ENCODE measurements around the gene DCC. TPM values are rescaled to one million over a fixed set of nuclear protein-coding genes. Genes with fewer than 3 reads are reported as not detected.

The DCC gene
- total RNA-seq, 1 experiment from 2014 or later: not detected

GRCh38 chr18:52523566-52523965 is 183.6 kb downstream of the DCC start:
- ATAC-seq: no peak
- no peaks in the 10 kb centered on the region for H3K9me2 ChIP-seq (ENCODE audit: insufficient read depth)

More at GRCh38 chr18:52523566-52523965, 183.6 kb downstream of the DCC start:
- Histone ChIP-seq H3K27ac (ENCODE audit: low read depth, low read length) (no peak overlapping the region), H3K27me3 (ENCODE audit: insufficient read depth, low read length) (no peaks in the 10 kb centered on the region), H3K4me3 (replicated peaks in 1 of 2; ENCODE audit: low read depth in 1 of 2, low read length in 2 of 2) (no peak overlapping the region), H3K9ac (ENCODE audit: low read length) (no peak overlapping the region), H2AFZ (ENCODE audit: low read depth, low read length, poor library complexity, severe bottlenecking) (no peak overlapping the region), H3K4me1 (ENCODE audit: control insufficient read depth in 1 of 2, insufficient read depth in 2 of 2, low read length in 2 of 2) (no peaks in the 10 kb centered on the region), H3K4me2 (ENCODE audit: low read length) (no peak overlapping the region), H3K9me3 (ENCODE audit: control insufficient read depth in 1 of 2, insufficient read depth in 1 of 2, low read depth in 1 of 2, low read length in 2 of 2) (peaks cover 8 to 25% of the 10 kb centered on the region in 2 experiments; a peak in 2 of 4 replicates), H4K20me1 (ENCODE audit: insufficient read depth) (no peaks in the 10 kb centered on the region), H3K79me2 (ENCODE audit: insufficient read depth, low read length) (no peaks in the 10 kb centered on the region), H3K36me3 (ENCODE audit: control insufficient read depth in 1 of 2, insufficient read depth in 2 of 2, low read length in 2 of 2) (no peaks in the 10 kb centered on the region)
- TF ChIP-seq POLR2AphosphoS5 (IDR thresholded peaks at IDR 0.05; ENCODE audit: low read depth, low read length) (no peak), TCF7L2 (IDR thresholded peaks at IDR 0.05; ENCODE audit: borderline replicate concordance, extremely low read depth, insufficient read depth, insufficient read length) (no peak), SRF (IDR thresholded peaks at IDR 0.05; ENCODE audit: low read depth) (no peak), RAD21 (IDR thresholded peaks at IDR 0.05; ENCODE audit: low read depth) (no peak), ZFX (IDR thresholded peaks at IDR 0.05) (no peak), JUND (IDR thresholded peaks at IDR 0.05) (no peak), MAX (IDR thresholded peaks at IDR 0.05) (no peak)
- TF ChIP-seq, protein P1, sequence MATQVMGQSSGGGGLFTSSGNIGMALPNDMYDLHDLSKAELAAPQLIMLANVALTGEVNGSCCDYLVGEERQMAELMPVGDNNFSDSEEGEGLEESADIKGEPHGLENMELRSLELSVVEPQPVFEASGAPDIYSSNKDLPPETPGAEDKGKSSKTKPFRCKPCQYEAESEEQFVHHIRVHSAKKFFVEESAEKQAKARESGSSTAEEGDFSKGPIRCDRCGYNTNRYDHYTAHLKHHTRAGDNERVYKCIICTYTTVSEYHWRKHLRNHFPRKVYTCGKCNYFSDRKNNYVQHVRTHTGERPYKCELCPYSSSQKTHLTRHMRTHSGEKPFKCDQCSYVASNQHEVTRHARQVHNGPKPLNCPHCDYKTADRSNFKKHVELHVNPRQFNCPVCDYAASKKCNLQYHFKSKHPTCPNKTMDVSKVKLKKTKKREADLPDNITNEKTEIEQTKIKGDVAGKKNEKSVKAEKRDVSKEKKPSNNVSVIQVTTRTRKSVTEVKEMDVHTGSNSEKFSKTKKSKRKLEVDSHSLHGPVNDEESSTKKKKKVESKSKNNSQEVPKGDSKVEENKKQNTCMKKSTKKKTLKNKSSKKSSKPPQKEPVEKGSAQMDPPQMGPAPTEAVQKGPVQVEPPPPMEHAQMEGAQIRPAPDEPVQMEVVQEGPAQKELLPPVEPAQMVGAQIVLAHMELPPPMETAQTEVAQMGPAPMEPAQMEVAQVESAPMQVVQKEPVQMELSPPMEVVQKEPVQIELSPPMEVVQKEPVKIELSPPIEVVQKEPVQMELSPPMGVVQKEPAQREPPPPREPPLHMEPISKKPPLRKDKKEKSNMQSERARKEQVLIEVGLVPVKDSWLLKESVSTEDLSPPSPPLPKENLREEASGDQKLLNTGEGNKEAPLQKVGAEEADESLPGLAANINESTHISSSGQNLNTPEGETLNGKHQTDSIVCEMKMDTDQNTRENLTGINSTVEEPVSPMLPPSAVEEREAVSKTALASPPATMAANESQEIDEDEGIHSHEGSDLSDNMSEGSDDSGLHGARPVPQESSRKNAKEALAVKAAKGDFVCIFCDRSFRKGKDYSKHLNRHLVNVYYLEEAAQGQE (IDR thresholded peaks at IDR 0.05; ENCODE audit: low read depth): no peak
- ChIA-PET POLR2A (no interaction called here), CTCF (no interaction called here), RAD21 (ENCODE audit: low non-redundant PET in 1 of 2, low total read pairs in 2 of 2, uncharacterized antibody in 2 of 2, unreplicated experiment in 2 of 2) (no interaction called here)
- DNase-seq (ENCODE audit: low read depth, low spot score): no peak
- BruUV-seq (replicated peaks): no TSS peak
- intact Hi-C loops (cut with micrococcal nuclease): no loop called here

Measured in HCT116 (cell line).